ENCODE data around the gene RPL41. TPM values are rescaled to one million over a fixed set of nuclear protein-coding genes. Genes with fewer than 3 reads are reported as not detected.
"Not testable (repeated sequence)": the region's sequence is repeated elsewhere in the genome, so short reads cannot be mapped to it uniquely, and the experiment has no call there.

Gene RPL41
- total RNA-seq, 2 experiments from 2014 or later: 5,971 to 6,299 TPM

GRCh38 chr12:56152132-56152755 is 35.8 kb downstream of the RPL41 start, which contains the start of gene MYL6B:
MYL6B (plus strand) TSS chr12:56152587; CDS start chr12:56153919, 1,332 bp downstream.
- H3K36me3 Mint-ChIP-seq (ENCODE audit: low read depth): peaks cover 10% of the 10 kb centered on the region
- H3K9me3 Mint-ChIP-seq: no peaks in the 10 kb centered on the region
- no peaks in the 10 kb centered on the region for H3K27me3 Mint-ChIP-seq (ENCODE audit: low read depth)
- CTCF ChIA-PET: interaction anchor here (0.9 to 1.3 kb wide), 6 partner anchors 9 to 34 kb away, joined by 3 to 10 read pairs (median 4); partner anchors contain the start of gene ZC3H10
- H3K27ac Mint-ChIP-seq: peak within 1 kb of the TSS; percentile 98
- intact Hi-C loops (cut with micrococcal nuclease): loop anchor here (1.0 to 2.0 kb wide), 6 partner anchors 8 to 179 kb away; partner anchors contain the start of genes NABP2, PA2G4 and ZC3H10
- DNase-seq: peak; percentile 98
- peaks cover 35% of the 10 kb centered on the region for H3K4me1 Mint-ChIP-seq (ENCODE audit: low read depth)
- H3K4me3 Mint-ChIP-seq: peak within 1 kb of the TSS; percentile 84

GRCh38 chr12:56152756-56153677 is 36.6 kb downstream of the RPL41 start:
- H3K27ac Mint-ChIP-seq: peak overlapping the region; percentile 98
- H3K4me1 Mint-ChIP-seq (ENCODE audit: low read depth): peaks cover 38% of the 10 kb centered on the region
- H3K36me3 Mint-ChIP-seq (ENCODE audit: low read depth): peaks cover 15% of the 10 kb centered on the region
- no peaks in the 10 kb centered on the region for H3K9me3 Mint-ChIP-seq
- no peak for DNase-seq
- H3K27me3 Mint-ChIP-seq (ENCODE audit: low read depth): no peaks in the 10 kb centered on the region
- peak overlapping the region; percentile 84 for H3K4me3 Mint-ChIP-seq
- intact Hi-C loops (cut with micrococcal nuclease): loop anchor here (1.0 to 2.0 kb wide), 6 partner anchors 7 to 180 kb away; partner anchors contain the start of genes NABP2, PA2G4 and ZC3H10
- CTCF ChIA-PET: interaction anchor here (1.4 kb wide), 1 partner anchor 35 kb away, joined by 7 read pairs; the partner anchor contains the start of gene ZC3H10

- intact Hi-C loops (cut with micrococcal nuclease): loop anchor here (2.0 kb wide), 1 partner anchor 71 kb away; the partner anchor contains the start of gene NABP2
- Mint-ChIP-seq H3K4me3 (peak overlapping the region; percentile 84), H3K27me3 (ENCODE audit: low read depth) (no peaks in the 10 kb centered on the region), H3K4me1 (ENCODE audit: low read depth) (peaks cover 38% of the 10 kb centered on the region), H3K36me3 (ENCODE audit: low read depth) (peaks cover 20% of the 10 kb centered on the region), H3K27ac (peak overlapping the region; percentile 42), H3K9me3 (no peaks in the 10 kb centered on the region)
- no peak for DNase-seq
- CTCF ChIA-PET: interaction anchor here (1.4 kb wide), 2 partner anchors 35 to 36 kb away, joined by 6 to 7 read pairs; partner anchors contain the start of genes SMARCC2 and ZC3H10
Measured at GRCh38 chr12:56153678-56154065, 37.2 kb downstream of the RPL41 start.

GRCh38 chr12:56154246-56154771 is 37.9 kb downstream of the RPL41 start:
- H3K4me3 Mint-ChIP-seq: no peak overlapping the region
- peaks cover 41% of the 10 kb centered on the region for H3K4me1 Mint-ChIP-seq (ENCODE audit: low read depth)
- peaks cover 26% of the 10 kb centered on the region for H3K36me3 Mint-ChIP-seq (ENCODE audit: low read depth)
- no peak for DNase-seq
- CTCF ChIA-PET: interaction anchor here (1.1 to 1.4 kb wide), 3 partner anchors 26 to 36 kb away, joined by 4 to 7 read pairs (median 6); partner anchors contain the start of genes ESYT1, SMARCC2 and ZC3H10
- H3K27ac Mint-ChIP-seq: no peak overlapping the region
- intact Hi-C loops (cut with micrococcal nuclease): no loop called here
- no peaks in the 10 kb centered on the region for H3K9me3 Mint-ChIP-seq
- H3K27me3 Mint-ChIP-seq (ENCODE audit: low read depth): no peaks in the 10 kb centered on the region

GRCh38 chr12:56154818-56155217 is 38.4 kb downstream of the RPL41 start:
- Mint-ChIP-seq H3K27ac (no peak overlapping the region), H3K36me3 (ENCODE audit: low read depth) (peaks cover 31% of the 10 kb centered on the region), H3K9me3 (no peaks in the 10 kb centered on the region), H3K4me1 (ENCODE audit: low read depth) (peaks cover 46% of the 10 kb centered on the region), H3K27me3 (ENCODE audit: low read depth) (no peaks in the 10 kb centered on the region), H3K4me3 (no peak overlapping the region)
- intact Hi-C loops (cut with micrococcal nuclease): no loop called here
- CTCF ChIA-PET: interaction anchor here (1.1 to 1.4 kb wide), 3 partner anchors 27 to 37 kb away, joined by 4 to 7 read pairs (median 6); partner anchors contain the start of genes ESYT1, SMARCC2 and ZC3H10
- DNase-seq: no peak

- H3K4me1 Mint-ChIP-seq (ENCODE audit: low read depth): peaks cover 48% of the 10 kb centered on the region
- no peak overlapping the region for H3K27ac Mint-ChIP-seq
- intact Hi-C loops (cut with micrococcal nuclease): no loop called here
- no peaks in the 10 kb centered on the region for H3K27me3 Mint-ChIP-seq (ENCODE audit: low read depth)
- peaks cover 37% of the 10 kb centered on the region for H3K36me3 Mint-ChIP-seq (ENCODE audit: low read depth)
- no peak for DNase-seq
- CTCF ChIA-PET: interaction anchor here (1.0 to 1.5 kb wide), 4 partner anchors 27 to 34 kb away, joined by 3 to 6 read pairs (median 4); partner anchors contain the start of genes ESYT1 and SMARCC2
- H3K9me3 Mint-ChIP-seq: no peaks in the 10 kb centered on the region
- no peak overlapping the region for H3K4me3 Mint-ChIP-seq
Measured at GRCh38 chr12:56155256-56155845, 38.9 kb downstream of the RPL41 start.

GRCh38 chr12:56156464-56157200 is 40.2 kb downstream of the RPL41 start:
- H3K4me1 Mint-ChIP-seq (ENCODE audit: low read depth): peaks cover 48% of the 10 kb centered on the region
- CTCF ChIA-PET: interaction anchor here (0.6 to 1.5 kb wide), 7 partner anchors 14 to 134 kb away, joined by 3 to 5 read pairs (median 3); partner anchors contain the start of gene SMARCC2
- peaks cover 44% of the 10 kb centered on the region for H3K36me3 Mint-ChIP-seq (ENCODE audit: low read depth)
- H3K27ac Mint-ChIP-seq: peak overlapping the region; percentile 95
- intact Hi-C loops (cut with micrococcal nuclease); H3K9me3 Mint-ChIP-seq; H3K27me3 Mint-ChIP-seq (ENCODE audit: low read depth); DNase-seq: not testable (repeated sequence)
- peak overlapping the region; percentile 96 for H3K4me3 Mint-ChIP-seq

- peaks cover 46% of the 10 kb centered on the region for H3K36me3 Mint-ChIP-seq (ENCODE audit: low read depth)
- intact Hi-C loops (cut with micrococcal nuclease): loop anchor here (1.0 to 2.0 kb wide), 3 partner anchors 31 to 227 kb away; partner anchors contain the start of gene DGKA
- H3K27me3 Mint-ChIP-seq (ENCODE audit: low read depth): no peaks in the 10 kb centered on the region
- CTCF ChIA-PET: interaction anchor here (0.6 to 6.7 kb wide), 6 partner anchors 15 to 135 kb away, joined by 3 to 43 read pairs (median 4); partner anchors contain the start of gene SMARCC2
- H3K4me1 Mint-ChIP-seq (ENCODE audit: low read depth): peaks cover 50% of the 10 kb centered on the region
- DNase-seq: peak; percentile 60
- peak overlapping the region; percentile 95 for H3K27ac Mint-ChIP-seq
- H3K9me3 Mint-ChIP-seq: no peaks in the 10 kb centered on the region
- peak overlapping the region; percentile 96 for H3K4me3 Mint-ChIP-seq
Measured at GRCh38 chr12:56157201-56158028, 41.0 kb downstream of the RPL41 start.

- intact Hi-C loops (cut with micrococcal nuclease): loop anchor here (1.0 to 2.0 kb wide), 3 partner anchors 30 to 227 kb away; partner anchors contain the start of gene DGKA
- peak; percentile 98 for DNase-seq
- Mint-ChIP-seq H3K27me3 (ENCODE audit: low read depth) (no peaks in the 10 kb centered on the region), H3K27ac (peak within 1 kb of the TSS; percentile 95), H3K9me3 (no peaks in the 10 kb centered on the region), H3K4me1 (ENCODE audit: low read depth) (peaks cover 42% of the 10 kb centered on the region), H3K36me3 (ENCODE audit: low read depth) (peaks cover 51% of the 10 kb centered on the region), H3K4me3 (peak within 1 kb of the TSS; percentile 96)
- CTCF ChIA-PET: interaction anchor here (1.3 to 6.7 kb wide), 6 partner anchors 17 to 39 kb away, joined by 3 to 43 read pairs (median 8); partner anchors contain the start of genes ESYT1 and SMARCC2
Measured at GRCh38 chr12:56158029-56158925, 41.8 kb downstream of the RPL41 start, which contains the start of gene MYL6. MYL6 (plus strand) TSS chr12:56158359; CDS start chr12:56158402, 43 bp downstream.
